ENCODE measurements around the gene LYRM4.
"Not testable (repeated sequence)": the region's sequence is repeated elsewhere in the genome, so short reads cannot be mapped to it uniquely, and the experiment has no call there.

The LYRM4 gene

GRCh38 chr6:5122504-5123112 lies 138.1 kb downstream of the LYRM4 start:
- DNase-seq (ENCODE audit: low read depth in 1 of 2, low spot score in 1 of 2): no peak
- in situ Hi-C loops (cut with HindIII; ENCODE audit: low pct_unique_long_range_greater_than_20kb, low sequenced_read_pairs): no loop called here
- TF ChIP-seq JUND (IDR thresholded peaks at IDR 0.05; ENCODE audit: low read depth): no peak

GRCh38 chr6:5121956-5122355 lies 138.8 kb downstream of the LYRM4 start:
- no peak for DNase-seq (ENCODE audit: low read depth in 1 of 2, low spot score in 1 of 2)
- TF ChIP-seq JUND (IDR thresholded peaks at IDR 0.05; ENCODE audit: low read depth): no peak
- in situ Hi-C loops (cut with HindIII; ENCODE audit: low pct_unique_long_range_greater_than_20kb, low sequenced_read_pairs): no loop called here

GRCh38 chr6:5121479-5121878 lies 139.3 kb downstream of the LYRM4 start:
- no peak for DNase-seq (ENCODE audit: low read depth in 1 of 2, low spot score in 1 of 2)
- in situ Hi-C loops (cut with HindIII; ENCODE audit: low pct_unique_long_range_greater_than_20kb, low sequenced_read_pairs): no loop called here
- no peak for TF ChIP-seq JUND (IDR thresholded peaks at IDR 0.05; ENCODE audit: low read depth)

- DNase-seq (ENCODE audit: low read depth in 1 of 2, low spot score in 1 of 2); in situ Hi-C loops (cut with HindIII; ENCODE audit: low pct_unique_long_range_greater_than_20kb, low sequenced_read_pairs): not testable (repeated sequence)
Observed at GRCh38 chr6:5120543-5120942, 140.2 kb downstream of the LYRM4 start.

GRCh38 chr6:5120011-5120410 lies 140.7 kb downstream of the LYRM4 start:
- no peak for DNase-seq (ENCODE audit: low read depth in 1 of 2, low spot score in 1 of 2)
- no peak for TF ChIP-seq JUND (IDR thresholded peaks at IDR 0.05; ENCODE audit: low read depth)
- in situ Hi-C loops (cut with HindIII; ENCODE audit: low pct_unique_long_range_greater_than_20kb, low sequenced_read_pairs): no loop called here

GRCh38 chr6:5119090-5119951 lies 141.4 kb downstream of the LYRM4 start:
- in situ Hi-C loops (cut with HindIII; ENCODE audit: low pct_unique_long_range_greater_than_20kb, low sequenced_read_pairs): no loop called here
- no peak for TF ChIP-seq JUND (IDR thresholded peaks at IDR 0.05; ENCODE audit: low read depth)
- DNase-seq (ENCODE audit: low read depth in 1 of 2, low spot score in 1 of 2): no peak

- TF ChIP-seq JUND (IDR thresholded peaks at IDR 0.05; ENCODE audit: low read depth): no peak
- DNase-seq (ENCODE audit: low read depth in 1 of 2, low spot score in 1 of 2): no peak
Observed at GRCh38 chr6:5116243-5116991, 144.3 kb downstream of the LYRM4 start.

GRCh38 chr6:5115168-5115567 lies 145.6 kb downstream of the LYRM4 start:
- no peak for TF ChIP-seq JUND (IDR thresholded peaks at IDR 0.05; ENCODE audit: low read depth)
- in situ Hi-C loops (cut with HindIII; ENCODE audit: low pct_unique_long_range_greater_than_20kb, low sequenced_read_pairs): no loop called here
- DNase-seq (ENCODE audit: low read depth in 1 of 2, low spot score in 1 of 2): no peak

More at GRCh38 chr6:5116243-5116991, 144.3 kb downstream of the LYRM4 start:
- in situ Hi-C loops (cut with HindIII; ENCODE audit: low pct_unique_long_range_greater_than_20kb, low sequenced_read_pairs): no loop called here

- DNase-seq (ENCODE audit: low read depth in 1 of 2, low spot score in 1 of 2): no peak
- in situ Hi-C loops (cut with HindIII; ENCODE audit: low pct_unique_long_range_greater_than_20kb, low sequenced_read_pairs): no loop called here
- TF ChIP-seq JUND (IDR thresholded peaks at IDR 0.05; ENCODE audit: low read depth): no peak
Observed at GRCh38 chr6:5113096-5113495, 147.7 kb downstream of the LYRM4 start.

GRCh38 chr6:5112066-5112799 lies 148.5 kb downstream of the LYRM4 start:
- no peak for TF ChIP-seq JUND (IDR thresholded peaks at IDR 0.05; ENCODE audit: low read depth)
- in situ Hi-C loops (cut with HindIII; ENCODE audit: low pct_unique_long_range_greater_than_20kb, low sequenced_read_pairs): no loop called here
- DNase-seq (ENCODE audit: low read depth in 1 of 2, low spot score in 1 of 2): no peak

GRCh38 chr6:5111626-5112025 lies 149.1 kb downstream of the LYRM4 start:
- in situ Hi-C loops (cut with HindIII; ENCODE audit: low pct_unique_long_range_greater_than_20kb, low sequenced_read_pairs): no loop called here
- DNase-seq (ENCODE audit: low read depth in 1 of 2, low spot score in 1 of 2): no peak

GRCh38 chr6:5110246-5110645 lies 150.5 kb downstream of the LYRM4 start:
- no peak for DNase-seq (ENCODE audit: low read depth in 1 of 2, low spot score in 1 of 2)
- in situ Hi-C loops (cut with HindIII; ENCODE audit: low pct_unique_long_range_greater_than_20kb, low sequenced_read_pairs): no loop called here
- no peak for TF ChIP-seq JUND (IDR thresholded peaks at IDR 0.05; ENCODE audit: low read depth)

More at GRCh38 chr6:5111626-5112025, 149.1 kb downstream of the LYRM4 start:
- no peak for TF ChIP-seq JUND (IDR thresholded peaks at IDR 0.05; ENCODE audit: low read depth)
